Progenitor cell of endocrine pancreas (in vitro differentiated cells): Measurements from ENCODE around the gene ANKRD6. TPM values are rescaled to one million over a fixed set of nuclear protein-coding genes. Genes with fewer than 3 reads are reported as not detected.

Experiments
- DNase-seq: peaks from one replicate; pipeline ENCODE4 v3.0.0; 2021; ENCODE audit warnings: low spot score; ENCODE audit not compliant: unreplicated experiment
- H3K27ac Mint-ChIP-seq: 2 replicates; pipeline ENCODE4 v1.8.0; 2021; ENCODE audit warnings: mild to moderate bottlenecking, moderate library complexity, mixed read lengths
- H3K27me3 Mint-ChIP-seq: 2 replicates; pipeline ENCODE4 v1.8.0; 2021; ENCODE audit warnings: mixed read lengths
- H3K36me3 Mint-ChIP-seq: 2 replicates; pipeline ENCODE4 v1.8.0; 2022; ENCODE audit warnings: mixed read lengths; ENCODE audit not compliant: insufficient read depth
- H3K4me1 Mint-ChIP-seq: 2 replicates; pipeline ENCODE4 v1.8.0; 2021; ENCODE audit warnings: low read depth, mixed read lengths
- H3K4me3 Mint-ChIP-seq: 2 replicates; pipeline ENCODE4 v1.8.0; 2021; ENCODE audit warnings: low read depth, mild to moderate bottlenecking, moderate library complexity, mixed read lengths
- H3K9me3 Mint-ChIP-seq: 2 replicates; pipeline ENCODE4 v1.8.0; 2021; ENCODE audit warnings: low read depth, mixed read lengths
- CTCF ChIP-seq: fragments of 200-600 bp; sonication (generic); IDR thresholded peaks from one replicate; pipeline ENCODE4 v1.5.0; 2021; ENCODE audit warnings: antibody characterized with exemption, mild to moderate bottlenecking; ENCODE audit not compliant: unreplicated experiment
- long read RNA-seq: library from polyadenylated mRNA; unstranded; transcript quantifications from one replicate; pipeline ENCODE4 v2.0.0, GENCODE V29; 2020
- total RNA-seq: library from RNA; stranded (reverse); gene quantifications from 2 replicates; pipeline ENCODE4 v1.2.1, GENCODE V29; 2021

The ANKRD6 gene
- 29.7 and 32.4 TPM in 2 replicates for total RNA-seq
- long read RNA-seq, partial matches to known transcripts, result 4 of 14 reads
- long read RNA-seq, other reads (novel, unspliced or antisense), result 9 of 14 reads

- Mint-ChIP-seq H3K9me3 (no peaks in the 10 kb centered on the region), H3K27ac (peak within 1 kb of the TSS; percentile 63), H3K36me3 (no peaks in the 10 kb centered on the region), H3K4me3 (peak within 1 kb of the TSS; percentile 83), H3K27me3 (peaks cover 5% of the 10 kb centered on the region), H3K4me1 (peaks cover 26% of the 10 kb centered on the region)
- peak; percentile 91 for TF ChIP-seq CTCF
- DNase-seq, result peak; percentile 92
These were observed at the start of gene ANKRD6 for GRCh38 chr6:89432875-89433251. Gene ANKRD6, plus strand, starts transcription at chr6:89433152. Its CDS starts 133,825 bp downstream, at chr6:89566977.

- no peak for DNase-seq
- H3K4me1 Mint-ChIP-seq, result no peaks in the 10 kb centered on the region
- H3K27me3 Mint-ChIP-seq, result no peaks in the 10 kb centered on the region
- no peak for TF ChIP-seq CTCF
- no peak overlapping the region for H3K4me3 Mint-ChIP-seq
- no peaks in the 10 kb centered on the region for H3K9me3 Mint-ChIP-seq
- no peak overlapping the region for H3K27ac Mint-ChIP-seq
- no peaks in the 10 kb centered on the region for H3K36me3 Mint-ChIP-seq
These were observed 47.7 kb upstream of the ANKRD6 start for GRCh38 chr6:89385156-89385667.

- no peak for TF ChIP-seq CTCF
- Mint-ChIP-seq H3K36me3 (no peaks in the 10 kb centered on the region), H3K27ac (no peak overlapping the region), H3K9me3 (no peaks in the 10 kb centered on the region), H3K27me3 (no peaks in the 10 kb centered on the region), H3K4me3 (no peak overlapping the region), H3K4me1 (no peaks in the 10 kb centered on the region)
- no peak for DNase-seq
These were observed 47.1 kb upstream of the ANKRD6 start for GRCh38 chr6:89385846-89386245.

GRCh38 chr6:89386917-89387491 is 45.9 kb upstream of the ANKRD6 start:
- no peak for TF ChIP-seq CTCF
- Mint-ChIP-seq H3K4me3 (no peak overlapping the region), H3K36me3 (no peaks in the 10 kb centered on the region), H3K4me1 (no peaks in the 10 kb centered on the region), H3K27me3 (no peaks in the 10 kb centered on the region), H3K9me3 (peaks cover 3% of the 10 kb centered on the region), H3K27ac (no peak overlapping the region)
- no peak for DNase-seq

GRCh38 chr6:89387516-89388201 is 45.3 kb upstream of the ANKRD6 start:
- Mint-ChIP-seq H3K36me3 (no peaks in the 10 kb centered on the region), H3K4me1 (no peaks in the 10 kb centered on the region), H3K9me3 (peaks cover 3% of the 10 kb centered on the region), H3K4me3 (no peak overlapping the region), H3K27me3 (no peaks in the 10 kb centered on the region), H3K27ac (no peak overlapping the region)
- TF ChIP-seq CTCF, result no peak
- DNase-seq, result no peak
